Smooth muscle cell (in vitro differentiated cells): ENCODE results near the gene FRMPD2. TPM values are rescaled to one million over a fixed set of nuclear protein-coding genes. Genes with fewer than 3 reads are reported as not detected.

Source experiments
- DNase-seq: peaks from one replicate; lab custom pipeline; 2025; ENCODE audit not compliant: unreplicated experiment; lab: John Stamatoyannopoulos, UW
- H2AFZ ChIP-seq: fragments of 200-600 bp; sonication (generic); 2 replicates; pipeline ENCODE4 v1.6.0; 2016; ENCODE audit warnings: antibody characterized with exemption, low read depth, mild to moderate bottlenecking
- H3F3A ChIP-seq: fragments of 200-600 bp; sonication (generic); 2 replicates; pipeline ENCODE4 v1.6.0; 2017; ENCODE audit warnings: antibody characterized with exemption, low read depth
- H3K27ac ChIP-seq: fragments of 200-600 bp; sonication (generic); 2 replicates; pipeline ENCODE4 v1.5.1; 2016; ENCODE audit warnings: low read depth, mild to moderate bottlenecking
- H3K27me3 ChIP-seq: fragments of 200-600 bp; sonication (generic); 2 replicates; pipeline ENCODE4 v1.6.1; 2016; ENCODE audit warnings: low read depth, mild to moderate bottlenecking
- H3K36me3 ChIP-seq: fragments of 200-600 bp; sonication (generic); 2 replicates; pipeline ENCODE4 v1.5.1; 2016; ENCODE audit warnings: low read depth
- H3K4me1 ChIP-seq: fragments of 200-600 bp; sonication (generic); 2 replicates; pipeline ENCODE4 v1.5.1; 2016; ENCODE audit warnings: low read depth
- H3K4me2 ChIP-seq: fragments of 200-600 bp; sonication (generic); 2 replicates; pipeline ENCODE4 v1.6.0; 2016; ENCODE audit warnings: mild to moderate bottlenecking
- H3K4me3 ChIP-seq: fragments of 200-600 bp; sonication (generic); 2 replicates; pipeline ENCODE4 v1.5.1; 2016; ENCODE audit warnings: mild to moderate bottlenecking
- H3K79me2 ChIP-seq: fragments of 200-600 bp; sonication (generic); 2 replicates; pipeline ENCODE4 v1.6.0; 2016; ENCODE audit warnings: low read depth, mild to moderate bottlenecking
- H3K9ac ChIP-seq: fragments of 200-600 bp; sonication (generic); 2 replicates; pipeline ENCODE4 v1.6.0; 2016; ENCODE audit warnings: low read depth
- H3K9me3 ChIP-seq: fragments of 200-600 bp; sonication (generic); replicated peaks from 2 replicates; pipeline ENCODE4 v1.5.1; 2016; ENCODE audit warnings: low read depth
- H4K20me1 ChIP-seq: fragments of 200-600 bp; sonication (generic); 2 replicates; pipeline ENCODE4 v1.6.0; 2016; ENCODE audit warnings: low read depth
- CTCF ChIP-seq: fragments of 200-600 bp; sonication (generic); IDR thresholded peaks from 2 replicates; pipeline ENCODE4 v1.5.1; 2017; ENCODE audit warnings: borderline replicate concordance, mild to moderate bottlenecking, antibody characterized with exemption; ENCODE audit not compliant: insufficient read depth, poor library complexity, severe bottlenecking
- WGBS: methylation state at CpG from one replicate; pipeline ENCODE4 v1.1.7; 2016; ENCODE audit warnings: low lambda C conversion rate; 5-methylcytosine and 5-hydroxymethylcytosine counted together
- polyA plus RNA-seq: library from polyadenylated mRNA; unstranded; fragments of >200 nt; fragmentation: Nextera tagmentation; extraction: Ambion mirVana; gene quantifications from 2 replicates; pipeline ENCODE4 v1.2.1, GENCODE V29; 2016
- total RNA-seq: library from RNA; depleted of rRNA; stranded (reverse); fragments of >200 nt; gene quantifications from 2 replicates; pipeline ENCODE4 v1.2.3, GENCODE V29; 2014

The FRMPD2 gene
- total and polyA plus RNA-seq, 2 experiments from 2014 or later = 0.18 TPM; not detected in 1

GRCh38 chr10:48249004-48249762 lies 25.3 kb downstream of the FRMPD2 start:
- H3K4me3 ChIP-seq = no peak overlapping the region
- peaks cover 7% of the 10 kb centered on the region for H3K4me1 ChIP-seq
- no peak overlapping the region for H3K9ac ChIP-seq
- H3K4me2 ChIP-seq = no peak overlapping the region
- H3F3A ChIP-seq = no peaks in the 10 kb centered on the region
- no peaks in the 10 kb centered on the region for H3K9me3 ChIP-seq
- H3K79me2 ChIP-seq = no peaks in the 10 kb centered on the region
- no peak for TF ChIP-seq CTCF
- 89% methylated on average over 6 of the region's 6 CpGs for WGBS
- H3K27ac ChIP-seq = no peak overlapping the region
- no peak for DNase-seq
- no peaks in the 10 kb centered on the region for H3K27me3 ChIP-seq
- H2AFZ ChIP-seq = no peak overlapping the region
- H4K20me1 ChIP-seq = no peaks in the 10 kb centered on the region
- no peaks in the 10 kb centered on the region for H3K36me3 ChIP-seq

GRCh38 chr10:48248462-48248861 lies 26.0 kb downstream of the FRMPD2 start:
- WGBS = 65% methylated on average over 2 of the region's 2 CpGs
- TF ChIP-seq CTCF = no peak

GRCh38 chr10:48247680-48248079 lies 26.8 kb downstream of the FRMPD2 start:
- no peak for TF ChIP-seq CTCF
- H3K9ac ChIP-seq = no peak overlapping the region
- no peak for DNase-seq
- no peak overlapping the region for H3K27ac ChIP-seq
- no peak overlapping the region for H3K4me3 ChIP-seq
- H2AFZ ChIP-seq = no peak overlapping the region
- no peaks in the 10 kb centered on the region for H3K27me3 ChIP-seq
- no peaks in the 10 kb centered on the region for H3K9me3 ChIP-seq
- H3K36me3 ChIP-seq = no peaks in the 10 kb centered on the region
- no peaks in the 10 kb centered on the region for H3K79me2 ChIP-seq
- H3F3A ChIP-seq = no peaks in the 10 kb centered on the region
- H4K20me1 ChIP-seq = no peaks in the 10 kb centered on the region
- no peak overlapping the region for H3K4me2 ChIP-seq
- peaks cover 7% of the 10 kb centered on the region for H3K4me1 ChIP-seq
- WGBS = 60% methylated on average over 2 of the region's 2 CpGs

More at GRCh38 chr10:48248462-48248861, 26.0 kb downstream of the FRMPD2 start:
- no peaks in the 10 kb centered on the region for H3K27me3 ChIP-seq
- no peak overlapping the region for H3K4me2 ChIP-seq
- no peaks in the 10 kb centered on the region for H3K79me2 ChIP-seq
- no peaks in the 10 kb centered on the region for H3F3A ChIP-seq
- no peaks in the 10 kb centered on the region for H3K9me3 ChIP-seq
- no peak for DNase-seq
- H3K27ac ChIP-seq = no peak overlapping the region
- H4K20me1 ChIP-seq = no peaks in the 10 kb centered on the region
- H3K4me1 ChIP-seq = peaks cover 7% of the 10 kb centered on the region
- no peaks in the 10 kb centered on the region for H3K36me3 ChIP-seq
- no peak overlapping the region for H3K9ac ChIP-seq
- no peak overlapping the region for H3K4me3 ChIP-seq
- no peak overlapping the region for H2AFZ ChIP-seq

- Histone ChIP-seq H3F3A (no peaks in the 10 kb centered on the region), H3K27me3 (no peaks in the 10 kb centered on the region), H2AFZ (no peak overlapping the region), H3K79me2 (no peaks in the 10 kb centered on the region), H3K4me1 (no peaks in the 10 kb centered on the region), H3K27ac (no peak overlapping the region), H3K4me2 (no peak overlapping the region), H3K4me3 (no peak overlapping the region), H3K9ac (no peak overlapping the region), H3K36me3 (no peaks in the 10 kb centered on the region), H4K20me1 (no peaks in the 10 kb centered on the region), H3K9me3 (no peaks in the 10 kb centered on the region)
- TF ChIP-seq CTCF = no peak
- 76% methylated on average over 1 of the region's 1 CpG for WGBS
- DNase-seq = no peak
Measured at GRCh38 chr10:48246501-48246900, 28.0 kb downstream of the FRMPD2 start.
